ENCODE measurements around the gene DTWD2.
A peak's percentile ranks its signal among the peaks of the same experiment; 100 is the strongest.
"Not testable (repeated sequence)": the region's sequence is repeated elsewhere in the genome, so short reads cannot be mapped to it uniquely, and the experiment has no call there.

DTWD2 gene

GRCh38 chr5:118956727-118957126, 31.6 kb downstream of the DTWD2 start:
- H3K9ac ChIP-seq (ENCODE audit: low read length), result no peak overlapping the region
- H3F3A ChIP-seq (ENCODE audit: insufficient read depth, low read length), result no peaks in the 10 kb centered on the region
- no peaks in the 10 kb centered on the region for H3K9me2 ChIP-seq (replicated peaks; ENCODE audit: insufficient read depth, low read length)
- no peak overlapping the region for H2AFZ ChIP-seq (ENCODE audit: low read length)
- H3K4me1 ChIP-seq (ENCODE audit: low read length), result peaks cover 5% of the 10 kb centered on the region; the same call in 1 of the 2 replicates
- DNase-seq, result peak; percentile 16
- TF ChIP-seq, protein P1, sequence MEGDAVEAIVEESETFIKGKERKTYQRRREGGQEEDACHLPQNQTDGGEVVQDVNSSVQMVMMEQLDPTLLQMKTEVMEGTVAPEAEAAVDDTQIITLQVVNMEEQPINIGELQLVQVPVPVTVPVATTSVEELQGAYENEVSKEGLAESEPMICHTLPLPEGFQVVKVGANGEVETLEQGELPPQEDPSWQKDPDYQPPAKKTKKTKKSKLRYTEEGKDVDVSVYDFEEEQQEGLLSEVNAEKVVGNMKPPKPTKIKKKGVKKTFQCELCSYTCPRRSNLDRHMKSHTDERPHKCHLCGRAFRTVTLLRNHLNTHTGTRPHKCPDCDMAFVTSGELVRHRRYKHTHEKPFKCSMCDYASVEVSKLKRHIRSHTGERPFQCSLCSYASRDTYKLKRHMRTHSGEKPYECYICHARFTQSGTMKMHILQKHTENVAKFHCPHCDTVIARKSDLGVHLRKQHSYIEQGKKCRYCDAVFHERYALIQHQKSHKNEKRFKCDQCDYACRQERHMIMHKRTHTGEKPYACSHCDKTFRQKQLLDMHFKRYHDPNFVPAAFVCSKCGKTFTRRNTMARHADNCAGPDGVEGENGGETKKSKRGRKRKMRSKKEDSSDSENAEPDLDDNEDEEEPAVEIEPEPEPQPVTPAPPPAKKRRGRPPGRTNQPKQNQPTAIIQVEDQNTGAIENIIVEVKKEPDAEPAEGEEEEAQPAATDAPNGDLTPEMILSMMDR (IDR thresholded peaks at IDR 0.05; ENCODE audit: low read length), result peak; percentile 52
- TF ChIP-seq EZH2phosphoT487 (IDR thresholded peaks at IDR 0.05; ENCODE audit: low read length), result no peak
- no peaks in the 10 kb centered on the region for H3K36me3 ChIP-seq (replicated peaks; ENCODE audit: insufficient read depth, low read length)
- H3K27me3 ChIP-seq (replicated peaks; ENCODE audit: insufficient read depth, low read length), result no peaks in the 10 kb centered on the region
- no peaks in the 10 kb centered on the region for H3K9me3 ChIP-seq (replicated peaks; ENCODE audit: insufficient read depth, low read length)
- no peaks in the 10 kb centered on the region for H4K20me1 ChIP-seq (ENCODE audit: insufficient read depth, low read length)
- H3K4me2 ChIP-seq (ENCODE audit: low read depth, low read length), result no peak overlapping the region
- H3K4me3 ChIP-seq (ENCODE audit: low read length), result no peak overlapping the region
- no peak overlapping the region for H3K27ac ChIP-seq (ENCODE audit: low read length)
- no peaks in the 10 kb centered on the region for H3K79me2 ChIP-seq (ENCODE audit: low read length)

DNA sequence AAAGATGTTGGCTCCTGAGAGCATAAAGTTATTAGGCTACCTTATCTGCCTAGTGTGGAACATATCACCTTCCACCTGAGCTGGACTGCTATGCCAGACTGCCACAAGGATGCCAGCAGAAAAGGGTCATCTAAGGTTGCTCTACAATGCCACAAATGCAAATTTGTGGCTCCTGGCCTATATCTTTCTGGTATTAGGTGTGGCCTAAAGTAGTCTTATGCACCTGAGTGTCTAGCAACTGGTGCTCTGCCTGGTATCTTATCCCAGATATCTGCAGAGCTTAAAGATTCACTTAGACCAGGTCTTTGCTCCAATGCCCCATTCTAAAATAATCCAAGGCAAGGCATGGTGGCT, 34.7 kb downstream of the DTWD2 start:
- H3K27me3 ChIP-seq (replicated peaks; ENCODE audit: insufficient read depth, low read length), result no peaks in the 10 kb centered on the region

DNA sequence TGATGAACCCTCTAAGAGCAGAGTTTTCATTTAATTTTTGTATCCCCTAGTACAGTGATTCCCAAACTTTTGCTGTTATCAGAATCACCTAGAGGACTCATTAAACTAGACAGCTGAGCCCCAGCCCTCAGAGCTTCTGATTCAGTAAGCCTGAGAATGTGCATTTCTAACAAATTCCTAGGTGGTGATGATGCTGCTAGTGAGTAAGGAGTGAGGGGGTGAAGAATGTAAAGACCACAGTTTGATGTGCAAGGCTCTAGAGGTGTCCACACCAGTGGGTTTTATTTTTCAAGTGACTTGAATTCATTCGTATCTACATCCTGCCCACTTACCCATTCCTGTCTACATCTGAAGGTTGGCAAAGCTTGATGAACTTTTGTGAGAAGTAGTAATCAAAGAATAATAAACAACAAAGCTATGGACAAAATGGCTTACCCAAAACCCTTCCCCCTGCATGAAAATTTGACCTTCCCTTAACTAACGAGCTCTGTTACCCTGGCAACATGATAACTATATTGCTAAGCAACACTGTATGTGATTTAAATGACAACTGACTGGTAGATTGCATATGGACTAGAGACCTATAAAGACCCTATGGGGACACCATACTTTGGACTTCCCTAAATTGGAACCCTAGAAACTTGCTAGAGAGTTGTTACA, 35.2 kb downstream of the DTWD2 start:
- H3K9me3 ChIP-seq (replicated peaks; ENCODE audit: insufficient read depth, low read length), result no peaks in the 10 kb centered on the region
- no peak for DNase-seq
- H3K4me3 ChIP-seq (ENCODE audit: low read length), result no peak overlapping the region
- no peak for TF ChIP-seq EZH2 (optimal IDR thresholded peaks at IDR 0.05; ENCODE audit: low read depth, low read length)
- TF ChIP-seq EZH2phosphoT487 (IDR thresholded peaks at IDR 0.05; ENCODE audit: low read length), result no peak
- TF ChIP-seq, protein P1 (IDR thresholded peaks at IDR 0.05; ENCODE audit: low read length), result no peak
- no peaks in the 10 kb centered on the region for H3K9me2 ChIP-seq (replicated peaks; ENCODE audit: insufficient read depth, low read length)
- no peaks in the 10 kb centered on the region for H3K79me2 ChIP-seq (ENCODE audit: low read length)
- H3K36me3 ChIP-seq (replicated peaks; ENCODE audit: insufficient read depth, low read length), result no peaks in the 10 kb centered on the region
- H3K4me1 ChIP-seq (ENCODE audit: low read length), result peaks cover 5% of the 10 kb centered on the region; the same call in 1 of the 2 replicates
- no peak overlapping the region for H2AFZ ChIP-seq (ENCODE audit: low read length)
- H3K9ac ChIP-seq (ENCODE audit: low read length), result no peak overlapping the region
- H3K27me3 ChIP-seq (replicated peaks; ENCODE audit: insufficient read depth, low read length), result no peaks in the 10 kb centered on the region
- H3K27ac ChIP-seq (ENCODE audit: low read length), result no peak overlapping the region
- H3F3A ChIP-seq (ENCODE audit: insufficient read depth, low read length), result no peaks in the 10 kb centered on the region
- no peak overlapping the region for H3K4me2 ChIP-seq (ENCODE audit: low read depth, low read length)
- no peaks in the 10 kb centered on the region for H4K20me1 ChIP-seq (ENCODE audit: insufficient read depth, low read length)

More for the DNA sequence above, 34.7 kb downstream of the DTWD2 start:
- peak; percentile 31 for DNase-seq
- Histone ChIP-seq H3K9me2 (replicated peaks; ENCODE audit: insufficient read depth, low read length) (no peaks in the 10 kb centered on the region), H3F3A (ENCODE audit: insufficient read depth, low read length) (no peaks in the 10 kb centered on the region), H4K20me1 (ENCODE audit: insufficient read depth, low read length) (no peaks in the 10 kb centered on the region), H3K79me2 (ENCODE audit: low read length) (no peaks in the 10 kb centered on the region), H3K4me1 (ENCODE audit: low read length) (peaks cover 5% of the 10 kb centered on the region; the same call in 1 of the 2 replicates), H3K4me2 (ENCODE audit: low read depth, low read length) (no peak overlapping the region), H3K36me3 (replicated peaks; ENCODE audit: insufficient read depth, low read length) (no peaks in the 10 kb centered on the region), H3K9me3 (replicated peaks; ENCODE audit: insufficient read depth, low read length) (no peaks in the 10 kb centered on the region), H3K27ac (ENCODE audit: low read length) (no peak overlapping the region), H2AFZ (ENCODE audit: low read length) (no peak overlapping the region), H3K9ac (ENCODE audit: low read length) (no peak overlapping the region), H3K4me3 (ENCODE audit: low read length) (no peak overlapping the region)
- TF ChIP-seq, protein P1 (IDR thresholded peaks at IDR 0.05; ENCODE audit: low read length), result no peak
- TF ChIP-seq EZH2phosphoT487 (IDR thresholded peaks at IDR 0.05; ENCODE audit: low read length), result no peak
- TF ChIP-seq EZH2 (optimal IDR thresholded peaks at IDR 0.05; ENCODE audit: low read depth, low read length), result no peak

GRCh38 chr5:118952306-118952705, 36.0 kb downstream of the DTWD2 start:
- not testable (repeated sequence) for H3K27ac ChIP-seq (ENCODE audit: low read length); H4K20me1 ChIP-seq (ENCODE audit: insufficient read depth, low read length); H3K9me3 ChIP-seq (replicated peaks; ENCODE audit: insufficient read depth, low read length); H3K4me2 ChIP-seq (ENCODE audit: low read depth, low read length); H2AFZ ChIP-seq (ENCODE audit: low read length); H3K4me1 ChIP-seq (ENCODE audit: low read length); H3K36me3 ChIP-seq (replicated peaks; ENCODE audit: insufficient read depth, low read length); H3K9ac ChIP-seq (ENCODE audit: low read length); H3K9me2 ChIP-seq (replicated peaks; ENCODE audit: insufficient read depth, low read length); H3F3A ChIP-seq (ENCODE audit: insufficient read depth, low read length); DNase-seq; H3K4me3 ChIP-seq (ENCODE audit: low read length); H3K79me2 ChIP-seq (ENCODE audit: low read length); H3K27me3 ChIP-seq (replicated peaks; ENCODE audit: insufficient read depth, low read length)

DNA sequence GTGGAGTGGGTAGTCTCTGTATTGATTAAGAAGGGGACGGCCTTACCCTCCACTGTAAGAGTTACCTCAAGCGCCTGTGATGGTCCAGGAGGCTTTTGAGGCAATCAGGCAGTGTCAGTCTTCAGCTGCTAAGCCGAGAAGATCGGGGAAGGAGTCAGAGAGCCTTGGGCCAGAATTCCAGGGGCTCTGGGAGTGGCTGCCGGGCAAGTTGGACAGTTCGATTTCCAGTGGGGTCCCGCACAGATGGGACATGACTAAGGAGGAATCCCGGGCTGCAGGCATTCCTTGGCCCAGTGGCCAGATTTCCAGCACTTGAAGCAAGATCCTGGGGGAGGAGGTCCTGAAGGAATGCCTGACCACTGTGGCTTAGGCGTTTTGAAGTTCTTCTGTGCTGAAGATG, 38.0 kb downstream of the DTWD2 start:
- not testable (repeated sequence) for H3K4me3 ChIP-seq (ENCODE audit: low read length); H2AFZ ChIP-seq (ENCODE audit: low read length); H3K9me2 ChIP-seq (replicated peaks; ENCODE audit: insufficient read depth, low read length); H3K27me3 ChIP-seq (replicated peaks; ENCODE audit: insufficient read depth, low read length); H3K4me1 ChIP-seq (ENCODE audit: low read length); H3K27ac ChIP-seq (ENCODE audit: low read length); H3K4me2 ChIP-seq (ENCODE audit: low read depth, low read length); H3F3A ChIP-seq (ENCODE audit: insufficient read depth, low read length); H3K9ac ChIP-seq (ENCODE audit: low read length); H3K9me3 ChIP-seq (replicated peaks; ENCODE audit: insufficient read depth, low read length); DNase-seq; H4K20me1 ChIP-seq (ENCODE audit: insufficient read depth, low read length); H3K36me3 ChIP-seq (replicated peaks; ENCODE audit: insufficient read depth, low read length); H3K79me2 ChIP-seq (ENCODE audit: low read length)

Data from MM.1S (cell line).